Panc1 (cell line): ENCODE results near the gene BCAS3. TPM values are rescaled to one million over a fixed set of nuclear protein-coding genes. Genes with fewer than 3 reads are reported as not detected.
A peak's percentile ranks its signal among the peaks of the same experiment; 100 is the strongest.

Experiments
- ATAC-seq: fragments of 200-7000 bp; cut with Tn5 transposase; 2 replicates; pipeline ENCODE4 v1.9.1; 2020; ENCODE audit warnings: mild to moderate bottlenecking, moderate library complexity
- BruUV-seq: library from RNA; stranded (reverse); fragments of 400-500 nt; replicated peaks from 2 replicates; lab custom pipeline; 2021; lab: Mats Ljungman, UMichigan
- CTCF ChIA-PET: fragments of 300-600 bp; sonication (Branson Sonifier 250); formaldehyde crosslinking; loops from one replicate; lab custom pipeline; 2022; ENCODE audit warnings: antibody characterized with exemption; lab: Charles Lee
- POLR2A ChIA-PET: fragments of 300-600 bp; sonication (Branson Sonifier 250); formaldehyde crosslinking; loops from one replicate; lab custom pipeline; 2022; ENCODE audit warnings: antibody characterized with exemption; lab: Charles Lee
- DNase-seq: peaks from one replicate; pipeline ENCODE4 v3.0.0-alpha.2; 2010; ENCODE audit warnings: low read depth, low spot score
- H3K27ac ChIP-seq: 2 replicates; pipeline ENCODE4 v1.5.1; 2011; ENCODE audit warnings: mild to moderate bottlenecking, low read length, inconsistent platforms
- H3K27me3 ChIP-seq: fragments of 200-500 bp; sonication (Bioruptor generic); 2 replicates; pipeline ENCODE4 v1.6.0; 2014; ENCODE audit warnings: low read length, inconsistent platforms; ENCODE audit not compliant: control insufficient read depth, insufficient read depth
- H3K36me3 ChIP-seq: fragments of 200-500 bp; sonication (Bioruptor generic); 2 replicates; pipeline ENCODE4 v1.5.1; 2014; ENCODE audit warnings: inconsistent platforms, mild to moderate bottlenecking, low read length, moderate library complexity; ENCODE audit not compliant: control insufficient read depth, insufficient read depth
- H3K4me1 ChIP-seq: 2 replicates; pipeline ENCODE4 v1.5.1; 2011; ENCODE audit warnings: inconsistent platforms, mild to moderate bottlenecking, low read length, moderate library complexity; ENCODE audit not compliant: control insufficient read depth, insufficient read depth
- H3K4me3 ChIP-seq, 2 experiments: 2 replicates each; pipeline ENCODE4 v1.5.1; 2011 to 2012; ENCODE audit warnings: low read depth in 2 of 2, low read length in 2 of 2, mild to moderate bottlenecking in 2 of 2, inconsistent platforms in 1 of 2, moderate library complexity in 1 of 2
- H3K9me3 ChIP-seq: fragments of 200-500 bp; sonication (Bioruptor generic); 2 replicates; pipeline ENCODE4 v1.5.1; 2014; ENCODE audit warnings: low read depth, mild to moderate bottlenecking, inconsistent platforms, low read length, moderate library complexity; ENCODE audit not compliant: control insufficient read depth, insufficient read depth
- POLR2AphosphoS5 ChIP-seq: IDR thresholded peaks from 2 replicates; pipeline ENCODE4 v1.6.1; 2012; ENCODE audit warnings: mild to moderate bottlenecking, low read depth, low read length, moderate library complexity
- SIN3A ChIP-seq: IDR thresholded peaks from 2 replicates; pipeline ENCODE4 v1.6.1; 2012; ENCODE audit warnings: low read depth, mild to moderate bottlenecking, low read length, moderate library complexity, borderline replicate concordance; ENCODE audit not compliant: insufficient read depth
- TCF7L2 ChIP-seq: IDR thresholded peaks from 2 replicates; pipeline ENCODE4 v1.6.1; 2011; ENCODE audit warnings: mild to moderate bottlenecking, low read depth, low read length, inconsistent platforms
- in situ Hi-C: cut with HindIII; loops from 2 replicates; pipeline ENCODE4 v1.10.0; 2016; ENCODE audit warnings: low sequenced_read_pairs, low pct_unique_long_range_greater_than_20kb
- intact Hi-C: fragments of 100-400 bp; cut with micrococcal nuclease; formaldehyde crosslinking; loops from one replicate; pipeline ENCODE4 v1.10.0; 2022; ENCODE audit not compliant: unreplicated experiment
- total RNA-seq: library from RNA; stranded (reverse); gene quantifications from one replicate; pipeline ENCODE4 v1.2.1, GENCODE V29; 2021; ENCODE audit not compliant: unreplicated experiment
- TF ChIP-seq, protein P1 (sequence below): fragments of 450-650 bp; IDR thresholded peaks from 2 replicates; pipeline ENCODE4 v1.5.1; 2017; ENCODE audit warnings: mild to moderate bottlenecking
- TF ChIP-seq, protein P2 (sequence below), 2 experiments: IDR thresholded peaks; 2 replicates each; pipeline ENCODE4 v1.6.1; 2011 to 2012; ENCODE audit warnings: low read depth in 2 of 2, control low read depth in 1 of 2, low read length in 1 of 2, mild to moderate bottlenecking in 1 of 2, moderate library complexity in 1 of 2; ENCODE audit not compliant: insufficient read depth in 1 of 2

Gene BCAS3
- total RNA-seq, 1 experiment from 2014 or later: 9.3 TPM

DNA sequence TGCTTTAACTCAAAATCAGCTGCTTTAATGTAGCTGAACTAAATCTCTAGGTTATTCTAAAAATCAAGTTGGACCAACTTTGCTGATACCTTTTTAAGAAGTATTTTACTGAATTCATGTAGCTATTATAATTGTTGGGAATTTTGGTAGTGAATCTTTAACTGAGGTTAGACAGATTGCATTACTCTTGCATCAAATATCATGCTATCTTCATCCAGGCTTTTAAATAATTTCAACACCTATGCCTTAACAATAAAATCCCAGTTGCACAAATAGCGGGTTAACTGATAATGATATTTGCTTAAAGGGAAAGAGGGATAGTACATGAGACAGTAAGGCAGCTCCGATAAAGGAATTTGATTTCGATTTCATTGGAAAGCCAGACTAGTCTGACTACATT lies 480.7 kb downstream of the BCAS3 start:
- DNase-seq (no peak), ATAC-seq (no peak)
- ChIA-PET CTCF (no interaction called here), POLR2A (no interaction called here)
- H3K36me3 ChIP-seq: no peaks in the 10 kb centered on the region
- H3K4me1 ChIP-seq: peaks cover 40% of the 10 kb centered on the region
- no peaks in the 10 kb centered on the region for H3K9me3 ChIP-seq
- TF ChIP-seq, protein P1, sequence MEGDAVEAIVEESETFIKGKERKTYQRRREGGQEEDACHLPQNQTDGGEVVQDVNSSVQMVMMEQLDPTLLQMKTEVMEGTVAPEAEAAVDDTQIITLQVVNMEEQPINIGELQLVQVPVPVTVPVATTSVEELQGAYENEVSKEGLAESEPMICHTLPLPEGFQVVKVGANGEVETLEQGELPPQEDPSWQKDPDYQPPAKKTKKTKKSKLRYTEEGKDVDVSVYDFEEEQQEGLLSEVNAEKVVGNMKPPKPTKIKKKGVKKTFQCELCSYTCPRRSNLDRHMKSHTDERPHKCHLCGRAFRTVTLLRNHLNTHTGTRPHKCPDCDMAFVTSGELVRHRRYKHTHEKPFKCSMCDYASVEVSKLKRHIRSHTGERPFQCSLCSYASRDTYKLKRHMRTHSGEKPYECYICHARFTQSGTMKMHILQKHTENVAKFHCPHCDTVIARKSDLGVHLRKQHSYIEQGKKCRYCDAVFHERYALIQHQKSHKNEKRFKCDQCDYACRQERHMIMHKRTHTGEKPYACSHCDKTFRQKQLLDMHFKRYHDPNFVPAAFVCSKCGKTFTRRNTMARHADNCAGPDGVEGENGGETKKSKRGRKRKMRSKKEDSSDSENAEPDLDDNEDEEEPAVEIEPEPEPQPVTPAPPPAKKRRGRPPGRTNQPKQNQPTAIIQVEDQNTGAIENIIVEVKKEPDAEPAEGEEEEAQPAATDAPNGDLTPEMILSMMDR: no peak
- TF ChIP-seq SIN3A (no peak), POLR2AphosphoS5 (no peak), TCF7L2 (no peak)
- TF ChIP-seq, protein P2, sequence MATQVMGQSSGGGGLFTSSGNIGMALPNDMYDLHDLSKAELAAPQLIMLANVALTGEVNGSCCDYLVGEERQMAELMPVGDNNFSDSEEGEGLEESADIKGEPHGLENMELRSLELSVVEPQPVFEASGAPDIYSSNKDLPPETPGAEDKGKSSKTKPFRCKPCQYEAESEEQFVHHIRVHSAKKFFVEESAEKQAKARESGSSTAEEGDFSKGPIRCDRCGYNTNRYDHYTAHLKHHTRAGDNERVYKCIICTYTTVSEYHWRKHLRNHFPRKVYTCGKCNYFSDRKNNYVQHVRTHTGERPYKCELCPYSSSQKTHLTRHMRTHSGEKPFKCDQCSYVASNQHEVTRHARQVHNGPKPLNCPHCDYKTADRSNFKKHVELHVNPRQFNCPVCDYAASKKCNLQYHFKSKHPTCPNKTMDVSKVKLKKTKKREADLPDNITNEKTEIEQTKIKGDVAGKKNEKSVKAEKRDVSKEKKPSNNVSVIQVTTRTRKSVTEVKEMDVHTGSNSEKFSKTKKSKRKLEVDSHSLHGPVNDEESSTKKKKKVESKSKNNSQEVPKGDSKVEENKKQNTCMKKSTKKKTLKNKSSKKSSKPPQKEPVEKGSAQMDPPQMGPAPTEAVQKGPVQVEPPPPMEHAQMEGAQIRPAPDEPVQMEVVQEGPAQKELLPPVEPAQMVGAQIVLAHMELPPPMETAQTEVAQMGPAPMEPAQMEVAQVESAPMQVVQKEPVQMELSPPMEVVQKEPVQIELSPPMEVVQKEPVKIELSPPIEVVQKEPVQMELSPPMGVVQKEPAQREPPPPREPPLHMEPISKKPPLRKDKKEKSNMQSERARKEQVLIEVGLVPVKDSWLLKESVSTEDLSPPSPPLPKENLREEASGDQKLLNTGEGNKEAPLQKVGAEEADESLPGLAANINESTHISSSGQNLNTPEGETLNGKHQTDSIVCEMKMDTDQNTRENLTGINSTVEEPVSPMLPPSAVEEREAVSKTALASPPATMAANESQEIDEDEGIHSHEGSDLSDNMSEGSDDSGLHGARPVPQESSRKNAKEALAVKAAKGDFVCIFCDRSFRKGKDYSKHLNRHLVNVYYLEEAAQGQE (IDR thresholded peaks at IDR 0.05; ENCODE audit: insufficient read depth in 1 of 2, low read depth in 2 of 2, low read length in 1 of 2): no peak
- peak overlapping the region in 1 of 2 experiments; percentile 30; a peak in 2 of 4 replicates for H3K4me3 ChIP-seq
- in situ Hi-C loops (no loop called here), intact Hi-C loops (loop anchor here (10.0 kb wide), 1 partner anchor 154 kb away; no protein-coding TSS in a partner anchor)
- no peaks in the 10 kb centered on the region for H3K27me3 ChIP-seq
- BruUV-seq: no TSS peak
- peak overlapping the region; percentile 98 for H3K27ac ChIP-seq

- DNase-seq (no peak), ATAC-seq (no peak)
- ChIA-PET CTCF (no interaction called here), POLR2A (no interaction called here)
- H3K4me3 ChIP-seq: no peak overlapping the region
- peak overlapping the region; percentile 98 for H3K27ac ChIP-seq
- H3K27me3 ChIP-seq: no peaks in the 10 kb centered on the region
- in situ Hi-C loops (no loop called here), intact Hi-C loops (loop anchor here (10.0 kb wide), 1 partner anchor 155 kb away; no protein-coding TSS in a partner anchor)
- H3K9me3 ChIP-seq: no peaks in the 10 kb centered on the region
- TF ChIP-seq, protein P2 (IDR thresholded peaks at IDR 0.05; ENCODE audit: insufficient read depth in 1 of 2, low read depth in 2 of 2, low read length in 1 of 2): no peak
- TF ChIP-seq, protein P1: no peak
- no peak for TF ChIP-seq TCF7L2
- TF ChIP-seq SIN3A: no peak
- no peak for TF ChIP-seq POLR2AphosphoS5
- H3K4me1 ChIP-seq: peaks cover 40% of the 10 kb centered on the region
- H3K36me3 ChIP-seq: no peaks in the 10 kb centered on the region
- BruUV-seq: no TSS peak
Observed at GRCh38 chr17:61159221-61159814, 481.7 kb downstream of the BCAS3 start.
